HL-60/S4 treated with phorbol 12-myristate 13-acetate at 8.2 ng/mL for 4 days and 3 days (cell line): ENCODE results near the gene C22orf42.
"Not testable (repeated sequence)": the region's sequence is repeated elsewhere in the genome, so short reads cannot be mapped to it uniquely, and the experiment has no call there.

Experiments used
- in situ Hi-C: fragments of 300-500 bp; cut with MboI; formaldehyde crosslinking; loops from 2 replicates; pipeline ENCODE4 v1.15.0; 2022; ENCODE audit warnings: low sequenced_read_pairs

Gene C22orf42

DNA sequence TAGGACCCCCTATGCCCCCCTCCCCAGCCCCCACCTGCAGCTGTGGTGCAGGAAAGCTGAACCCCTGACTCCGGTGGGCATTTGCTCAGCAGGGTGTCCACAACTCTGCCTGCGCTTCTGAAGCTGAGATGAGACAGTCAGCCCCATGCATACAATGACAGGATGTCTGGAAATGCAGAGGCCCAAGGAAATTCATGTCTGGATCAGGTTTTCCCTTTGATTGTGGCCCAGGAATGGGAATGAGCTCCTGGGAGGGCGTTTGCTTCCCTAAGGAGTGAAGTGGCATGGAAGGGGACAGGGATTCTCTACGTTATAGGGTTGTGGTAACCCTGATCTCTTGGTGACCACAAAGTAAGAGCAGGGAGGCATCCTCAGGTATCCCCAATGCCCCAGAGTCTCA, 22.2 kb downstream of the C22orf42 start:
- in situ Hi-C loops = not testable (repeated sequence)

DNA sequence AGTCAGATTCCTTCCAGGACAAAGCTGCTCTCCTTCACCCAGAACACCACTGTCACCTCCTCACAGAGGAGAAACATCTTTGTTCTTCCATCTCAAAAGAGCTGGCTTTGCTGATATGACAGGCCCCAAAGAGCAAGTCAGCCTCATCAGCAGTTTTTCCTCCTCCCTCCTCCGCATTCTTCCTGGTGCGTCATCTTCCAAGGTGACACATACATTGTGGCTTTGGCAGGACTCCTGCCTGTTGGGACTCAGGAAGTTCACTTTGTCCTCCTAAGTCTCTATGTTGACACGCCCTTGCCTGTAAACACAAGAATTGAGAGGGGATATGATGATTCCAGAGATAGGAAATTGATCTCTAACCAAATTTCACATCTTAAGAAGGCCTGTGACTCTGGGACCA, 23.1 kb downstream of the C22orf42 start:
- in situ Hi-C loops = not testable (repeated sequence)

DNA sequence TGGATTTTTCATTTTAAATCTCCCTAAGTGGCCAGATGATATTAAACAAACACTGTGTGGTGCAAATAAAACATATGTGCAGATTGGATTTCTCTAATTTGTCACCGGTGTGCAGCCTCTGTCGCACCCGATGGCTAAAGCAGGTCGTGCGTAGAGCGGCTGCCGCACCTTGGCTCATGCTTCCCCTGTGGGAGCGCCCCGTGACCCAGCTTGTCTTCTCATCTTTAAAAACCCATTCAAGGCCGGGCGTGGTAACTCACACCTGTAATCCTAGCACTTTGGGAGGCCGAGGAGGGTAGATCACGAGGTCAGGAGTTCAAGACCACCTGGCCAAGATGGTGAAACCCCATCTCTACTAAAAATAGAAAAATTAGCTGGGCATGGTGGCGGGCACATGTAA, 24.3 kb downstream of the C22orf42 start:
- in situ Hi-C loops = not testable (repeated sequence)

DNA sequence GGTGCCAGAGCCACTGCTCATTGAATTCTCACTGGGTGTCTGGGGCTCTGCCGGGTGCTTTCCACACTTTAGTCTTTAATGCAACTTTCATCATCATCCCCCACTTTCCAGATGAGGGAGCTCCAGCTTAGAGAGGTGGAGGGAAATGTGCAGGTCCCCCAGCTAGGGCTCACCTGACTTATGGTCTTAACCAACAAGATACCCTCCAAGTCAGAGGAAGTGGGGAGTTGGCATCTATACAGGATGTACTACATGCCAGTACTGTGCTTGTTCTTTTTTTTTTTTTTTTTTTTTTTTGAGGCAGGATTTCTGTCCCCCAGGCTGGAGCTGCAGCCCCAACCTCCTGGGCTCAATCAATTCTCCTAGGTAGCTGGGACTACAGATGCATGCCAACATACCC, 26.3 kb downstream of the C22orf42 start:
- in situ Hi-C loops = no loop called here

DNA sequence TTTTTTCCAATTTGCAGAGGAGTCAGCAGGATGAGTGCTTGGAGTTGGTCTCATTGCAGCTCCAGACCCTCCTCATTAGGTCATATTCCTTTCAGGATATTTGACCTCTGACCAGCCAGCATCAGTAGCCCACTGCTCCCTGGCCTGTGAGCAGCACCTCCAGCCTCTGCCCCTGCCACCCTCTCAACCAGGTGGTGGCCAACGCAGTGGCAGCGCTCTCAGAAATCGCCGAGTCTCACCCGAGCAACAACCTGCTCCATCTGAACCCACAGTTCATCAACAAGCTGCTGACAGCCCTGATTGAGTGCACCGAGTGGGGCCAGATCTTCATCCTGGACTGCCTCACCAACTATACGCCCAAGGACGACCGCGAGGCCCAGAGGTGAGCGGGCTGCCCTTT, 27.0 kb downstream of the C22orf42 start:
- in situ Hi-C loops = no loop called here

DNA sequence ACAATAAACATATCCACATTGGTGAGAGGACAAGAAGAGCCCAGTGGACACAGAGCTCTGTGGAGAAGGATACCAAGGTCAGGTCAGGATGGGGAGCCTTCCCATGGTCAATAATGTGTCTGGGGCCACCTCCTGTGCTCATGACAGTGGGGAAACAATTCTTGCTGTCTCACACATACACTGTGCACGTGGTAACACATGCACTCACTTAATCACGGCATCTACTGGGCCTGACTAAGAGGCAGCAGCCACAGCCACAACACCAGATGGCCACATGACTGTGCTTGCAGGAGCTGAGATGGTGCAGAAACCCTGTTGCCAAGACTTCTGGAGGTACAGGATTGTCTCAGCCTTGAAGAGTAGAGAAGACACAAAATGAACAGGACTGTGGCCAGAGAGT, 28.6 kb downstream of the C22orf42 start:
- in situ Hi-C loops = no loop called here

DNA sequence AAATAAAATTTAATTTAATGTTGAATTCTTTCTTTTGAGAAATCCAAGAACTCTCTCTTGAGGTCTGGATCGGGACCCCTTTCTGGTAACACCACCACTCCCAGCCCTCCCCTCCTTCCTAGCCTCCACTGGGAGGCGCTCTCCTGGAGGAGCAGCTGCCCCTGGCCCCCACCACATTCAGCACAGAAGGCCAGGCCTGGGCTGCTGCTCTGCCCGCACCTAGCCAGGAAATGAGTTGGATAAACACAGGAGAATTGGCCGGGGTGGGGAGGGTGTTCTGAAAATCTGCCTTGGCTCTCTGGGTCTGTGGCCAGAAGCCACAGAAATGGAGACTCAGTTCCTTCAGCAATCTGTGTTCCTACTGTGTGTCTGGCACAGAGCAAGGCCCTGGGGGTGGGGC, 31.2 kb downstream of the C22orf42 start:
- in situ Hi-C loops = no loop called here

DNA sequence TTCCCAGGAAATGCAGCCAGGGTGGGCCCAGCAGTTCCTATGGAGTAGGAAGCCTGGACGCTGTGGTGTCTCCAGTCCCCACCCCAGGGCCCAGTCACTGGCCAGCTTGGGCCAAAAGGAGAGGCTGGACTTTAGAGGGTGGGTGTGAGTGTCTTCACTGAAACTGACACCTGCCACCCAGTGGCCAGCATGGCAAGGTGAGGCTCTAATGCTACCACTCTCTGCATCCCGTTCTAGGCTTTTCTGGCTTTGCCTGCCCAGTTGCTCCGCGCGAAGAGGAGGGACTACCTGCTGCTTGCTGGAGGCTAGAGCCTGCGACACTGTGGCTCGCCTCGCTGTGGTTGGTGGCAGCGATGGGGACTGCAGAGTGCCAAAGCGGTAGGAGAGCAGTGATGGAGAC, 35.4 kb downstream of the C22orf42 start:
- in situ Hi-C loops = no loop called here

DNA sequence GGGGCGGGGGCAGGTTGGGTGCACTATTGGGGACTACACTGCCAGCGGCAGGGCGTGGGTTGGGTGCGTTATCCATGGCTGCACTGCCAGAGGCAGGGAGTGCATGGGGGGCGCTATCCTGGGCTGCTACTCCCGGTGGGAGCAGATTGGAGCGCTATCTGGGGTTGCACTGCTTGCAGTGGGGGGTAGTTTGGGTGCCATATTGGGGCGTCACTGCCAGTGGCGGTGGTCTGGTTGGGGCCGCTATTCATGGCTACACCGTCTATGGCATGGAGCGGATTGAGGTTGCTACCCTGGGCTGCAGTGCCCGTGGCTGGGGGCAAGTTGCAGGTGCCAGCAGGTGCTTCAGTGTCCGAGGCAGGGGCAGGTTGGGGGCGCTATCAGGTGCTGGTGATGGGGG, 36.2 kb downstream of the C22orf42 start:
- in situ Hi-C loops = no loop called here

DNA sequence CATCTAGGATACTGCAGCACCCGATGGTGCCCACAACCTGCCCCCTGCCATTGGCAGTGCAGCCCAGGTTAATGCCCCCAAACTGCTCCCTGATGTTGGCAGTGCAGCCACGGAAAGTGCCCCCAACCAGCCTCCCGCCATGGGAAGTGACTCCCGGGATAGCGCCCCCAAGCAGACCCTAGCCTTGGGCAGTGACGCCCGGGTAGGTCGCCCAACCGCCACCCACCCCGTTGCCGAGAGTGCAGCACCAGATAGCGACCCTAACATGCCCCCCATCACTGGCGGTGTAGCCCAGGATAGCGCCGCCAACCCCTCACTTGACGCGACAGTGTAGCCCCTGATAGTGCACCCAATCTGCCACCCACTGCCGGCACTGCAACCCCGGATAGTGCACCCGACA, 38.5 kb downstream of the C22orf42 start:
- in situ Hi-C loops = no loop called here

DNA sequence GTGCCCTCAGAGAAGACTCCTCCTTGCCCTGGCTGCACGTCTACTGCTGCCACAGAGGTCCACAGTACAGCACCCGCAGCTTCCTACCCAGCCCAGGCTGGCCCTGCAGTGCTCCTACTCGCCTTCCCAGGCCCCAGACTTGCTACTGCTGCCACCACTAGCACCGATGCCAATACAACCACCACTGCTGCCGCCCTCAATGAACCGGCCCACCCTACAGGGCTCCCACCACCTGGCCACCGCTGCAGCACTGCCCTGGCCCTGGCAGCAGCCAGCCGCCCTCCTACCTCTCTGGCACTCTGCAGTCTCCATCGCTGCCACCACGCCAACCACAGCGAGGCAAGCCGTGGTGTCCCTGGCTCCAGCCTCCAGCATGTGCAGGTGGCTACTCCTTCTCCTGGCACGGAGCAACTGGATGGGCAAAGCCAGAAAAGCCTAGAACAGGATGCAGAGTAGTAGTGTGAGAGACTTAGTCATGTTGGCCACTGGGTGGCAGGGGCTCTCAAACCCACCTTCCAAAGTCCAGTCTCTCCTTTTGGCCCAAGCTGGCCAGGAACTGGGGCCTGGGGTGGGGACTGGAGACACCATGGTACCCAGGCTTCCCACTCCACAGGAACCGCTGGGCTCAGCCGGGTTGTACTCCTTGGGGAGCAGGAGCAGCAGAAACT, 39.4 kb downstream of the C22orf42 start:
- in situ Hi-C loops = no loop called here

DNA sequence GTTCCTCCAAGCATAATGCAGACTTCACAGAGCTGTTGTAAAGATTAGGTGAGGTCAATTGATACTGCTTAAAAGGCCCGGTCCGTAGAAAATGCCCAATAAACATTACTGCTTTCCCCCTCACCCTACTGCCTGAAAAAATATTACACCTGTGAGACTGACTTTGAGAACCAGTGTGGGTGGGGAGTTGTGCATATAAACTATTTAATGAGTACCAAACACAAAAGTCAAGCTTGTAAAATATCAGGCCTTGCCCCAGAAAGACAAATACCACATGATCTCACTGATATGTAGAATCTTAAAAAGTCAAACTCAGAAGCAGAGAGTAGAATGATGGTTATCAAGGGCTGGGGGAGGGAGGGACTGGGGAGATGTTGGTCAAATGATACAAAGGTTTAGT, 46.7 kb downstream of the C22orf42 start:
- in situ Hi-C loops = no loop called here

DNA sequence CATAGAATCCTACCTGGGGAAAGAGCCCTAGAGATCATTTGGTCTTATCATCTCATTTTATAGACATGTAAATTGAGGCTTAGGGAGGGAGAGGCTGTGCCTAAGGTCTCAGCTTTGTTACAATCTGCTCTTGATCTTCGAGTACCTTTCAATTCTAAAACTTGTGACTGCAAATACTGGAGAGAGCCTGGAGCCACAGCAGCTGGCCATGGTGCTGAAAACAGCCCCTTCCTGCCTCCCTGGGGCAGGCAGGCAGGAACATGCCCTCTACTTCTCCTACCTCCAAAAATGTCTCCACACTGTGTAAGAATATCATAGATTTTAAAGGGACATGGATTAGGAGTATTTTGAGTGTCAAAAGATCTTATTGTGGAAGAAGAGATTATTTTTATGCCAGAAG, 52.2 kb downstream of the C22orf42 start:
- in situ Hi-C loops = no loop called here

DNA sequence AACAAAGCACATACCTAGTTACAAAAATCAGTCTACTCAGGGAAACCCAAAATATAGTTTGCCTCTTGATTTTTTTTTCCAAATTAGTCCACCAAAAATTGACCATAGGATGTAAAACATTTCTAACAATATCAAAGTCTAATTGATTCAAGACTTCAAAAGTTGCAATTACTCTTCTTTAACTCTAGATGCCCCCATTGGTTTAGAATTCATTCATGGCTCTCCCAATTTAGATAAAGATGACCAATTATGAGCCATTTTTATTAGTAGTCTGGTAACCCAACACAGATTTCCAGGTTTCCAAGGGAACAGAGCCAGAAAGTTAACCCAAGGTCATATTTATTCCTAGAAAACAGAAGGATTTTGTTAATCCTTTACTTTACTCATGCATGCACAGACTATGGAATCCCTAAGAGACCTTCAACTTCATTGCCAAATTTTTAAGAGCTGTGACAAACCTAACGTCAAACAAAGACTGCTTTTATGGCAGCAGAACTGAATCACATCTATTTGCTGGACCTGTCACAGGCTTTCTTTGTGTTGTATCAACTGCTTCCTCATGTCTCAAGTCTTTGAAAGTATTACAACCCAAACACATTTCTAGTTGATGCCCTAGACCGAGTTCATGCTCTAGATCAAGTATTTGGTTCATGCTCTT, 55.3 kb downstream of the C22orf42 start:
- in situ Hi-C loops = no loop called here

DNA sequence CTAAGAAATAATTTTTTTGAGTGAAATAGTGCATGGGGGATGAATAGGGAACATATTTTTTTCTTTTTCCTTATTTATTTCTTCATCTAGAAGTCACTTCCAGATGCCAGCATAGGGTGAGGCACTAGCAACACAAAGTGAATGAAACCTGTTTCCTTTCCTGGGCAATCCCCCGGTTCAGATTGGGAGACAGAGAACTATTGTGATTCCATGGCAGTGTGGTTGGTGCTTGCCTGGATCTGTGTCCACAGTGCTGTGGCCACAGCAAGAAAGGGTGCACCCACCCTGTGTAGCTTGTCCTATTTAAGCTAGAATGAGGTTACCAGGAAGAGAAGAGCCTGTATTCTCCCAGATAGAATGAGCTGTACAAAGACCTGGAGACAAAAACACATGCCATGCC, 58.4 kb downstream of the C22orf42 start:
- in situ Hi-C loops = no loop called here
